GM12865 (cell line): ENCODE data around the gene CFAP58.

Source experiments
- DNase-seq: peaks from one replicate; pipeline ENCODE4 v3.0.0; 2010; ENCODE audit warnings: low read depth
- H3K4me3 ChIP-seq: 2 replicates; pipeline ENCODE4 v1.5.1; 2011; ENCODE audit warnings: mild to moderate bottlenecking, low read depth, low read length, control low read depth
- TF ChIP-seq, protein P1 (sequence below): IDR thresholded peaks from 2 replicates; pipeline ENCODE4 v1.5.1; 2011; ENCODE audit warnings: low read length, control low read depth, low read depth, inconsistent platforms; ENCODE audit not compliant: insufficient read depth; ENCODE audit errors: missing control alignments

CFAP58 gene

DNA sequence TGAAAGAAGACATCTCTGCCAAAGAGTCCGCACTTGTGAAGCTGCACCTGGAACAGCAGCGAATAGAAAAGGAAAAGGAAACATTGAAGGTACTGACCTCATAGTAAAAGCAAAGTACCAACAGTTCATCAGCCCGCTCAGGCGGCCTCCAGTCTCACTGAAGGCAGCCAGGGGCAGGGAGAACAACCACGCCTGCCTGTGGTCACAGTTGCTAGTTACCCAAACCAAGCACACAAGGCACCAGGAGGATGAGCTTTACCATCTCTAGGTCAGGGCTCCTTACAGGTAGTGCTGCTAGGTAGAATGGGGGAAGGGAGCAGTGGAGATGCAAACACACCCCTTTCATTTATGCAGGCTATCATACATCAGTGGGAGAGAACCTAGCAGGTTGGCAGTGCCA, 39.8 kb downstream of the CFAP58 start:
- H3K4me3 ChIP-seq, result no peak overlapping the region
- DNase-seq, result no peak
- TF ChIP-seq, protein P1, sequence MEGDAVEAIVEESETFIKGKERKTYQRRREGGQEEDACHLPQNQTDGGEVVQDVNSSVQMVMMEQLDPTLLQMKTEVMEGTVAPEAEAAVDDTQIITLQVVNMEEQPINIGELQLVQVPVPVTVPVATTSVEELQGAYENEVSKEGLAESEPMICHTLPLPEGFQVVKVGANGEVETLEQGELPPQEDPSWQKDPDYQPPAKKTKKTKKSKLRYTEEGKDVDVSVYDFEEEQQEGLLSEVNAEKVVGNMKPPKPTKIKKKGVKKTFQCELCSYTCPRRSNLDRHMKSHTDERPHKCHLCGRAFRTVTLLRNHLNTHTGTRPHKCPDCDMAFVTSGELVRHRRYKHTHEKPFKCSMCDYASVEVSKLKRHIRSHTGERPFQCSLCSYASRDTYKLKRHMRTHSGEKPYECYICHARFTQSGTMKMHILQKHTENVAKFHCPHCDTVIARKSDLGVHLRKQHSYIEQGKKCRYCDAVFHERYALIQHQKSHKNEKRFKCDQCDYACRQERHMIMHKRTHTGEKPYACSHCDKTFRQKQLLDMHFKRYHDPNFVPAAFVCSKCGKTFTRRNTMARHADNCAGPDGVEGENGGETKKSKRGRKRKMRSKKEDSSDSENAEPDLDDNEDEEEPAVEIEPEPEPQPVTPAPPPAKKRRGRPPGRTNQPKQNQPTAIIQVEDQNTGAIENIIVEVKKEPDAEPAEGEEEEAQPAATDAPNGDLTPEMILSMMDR, result no peak

DNA sequence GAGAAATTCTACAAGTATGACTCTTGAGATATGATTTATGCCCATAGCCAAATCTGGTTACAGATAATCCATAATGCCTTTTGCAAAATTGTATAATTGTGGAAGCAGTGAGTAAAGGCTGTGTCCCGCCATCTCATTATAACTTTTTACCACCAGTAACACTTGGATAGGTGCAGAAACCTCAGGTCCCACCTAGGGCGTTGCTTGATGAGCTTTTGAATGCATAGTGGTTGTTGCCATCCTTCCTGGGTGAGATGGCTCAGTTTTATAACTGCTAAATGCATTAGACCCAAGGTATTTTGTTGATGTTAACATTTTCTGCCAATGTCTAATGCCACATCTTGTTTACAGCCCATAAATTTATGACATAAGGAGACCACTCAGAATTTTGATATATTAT, 42.9 kb downstream of the CFAP58 start:
- DNase-seq, result no peak
- H3K4me3 ChIP-seq, result no peak overlapping the region
- TF ChIP-seq, protein P1, result no peak

GRCh38 chr10:104403636-104404035, 50.0 kb downstream of the CFAP58 start:
- TF ChIP-seq, protein P1, result no peak
- no peak for DNase-seq
- no peak overlapping the region for H3K4me3 ChIP-seq

GRCh38 chr10:104406715-104407650, 53.4 kb downstream of the CFAP58 start:
- TF ChIP-seq, protein P1, result peak; percentile 44
- peak; percentile 32 for DNase-seq
- no peak overlapping the region for H3K4me3 ChIP-seq

DNA sequence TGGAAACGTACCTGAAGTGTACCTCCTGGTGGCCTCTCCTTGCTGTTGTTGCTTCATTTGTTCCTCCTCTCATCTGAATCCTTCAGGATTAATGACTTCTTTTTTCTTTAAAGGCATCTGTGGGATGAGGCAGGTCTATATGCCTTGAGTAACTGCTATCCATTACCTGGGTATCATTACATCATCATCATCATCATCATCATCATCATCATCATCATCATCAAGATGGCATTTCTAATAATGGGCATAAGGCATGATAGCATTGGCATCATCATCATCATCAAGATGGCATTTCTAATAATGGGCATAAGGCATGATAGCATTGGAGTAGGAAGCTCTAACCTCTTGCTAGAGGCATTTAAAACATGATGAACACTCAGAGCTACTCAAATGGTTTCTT, 59.9 kb downstream of the CFAP58 start:
- TF ChIP-seq, protein P1, result no peak

GRCh38 chr10:104415526-104416165, 62.0 kb downstream of the CFAP58 start:
- DNase-seq, result no peak
- no peak overlapping the region for H3K4me3 ChIP-seq
- TF ChIP-seq, protein P1, result no peak

More for the DNA sequence above, 59.9 kb downstream of the CFAP58 start:
- no peak overlapping the region for H3K4me3 ChIP-seq
- no peak for DNase-seq
